Hepatocyte (in vitro differentiated cells): ENCODE results near the gene TPD52L3.

ENCODE experiments used
- EZH2 ChIP-seq: fragments of 200-600 bp; sonication (generic); IDR thresholded peaks from 2 replicates; pipeline ENCODE4 v1.6.1; 2016; ENCODE audit warnings: antibody characterized with exemption, mild to moderate bottlenecking, borderline replicate concordance
- TF ChIP-seq, protein P1 (sequence below): fragments of 200-600 bp; sonication (generic); IDR thresholded peaks from 2 replicates; pipeline ENCODE4 v1.5.1; 2016; ENCODE audit warnings: antibody characterized with exemption, mild to moderate bottlenecking; ENCODE audit not compliant: poor library complexity

DNA sequence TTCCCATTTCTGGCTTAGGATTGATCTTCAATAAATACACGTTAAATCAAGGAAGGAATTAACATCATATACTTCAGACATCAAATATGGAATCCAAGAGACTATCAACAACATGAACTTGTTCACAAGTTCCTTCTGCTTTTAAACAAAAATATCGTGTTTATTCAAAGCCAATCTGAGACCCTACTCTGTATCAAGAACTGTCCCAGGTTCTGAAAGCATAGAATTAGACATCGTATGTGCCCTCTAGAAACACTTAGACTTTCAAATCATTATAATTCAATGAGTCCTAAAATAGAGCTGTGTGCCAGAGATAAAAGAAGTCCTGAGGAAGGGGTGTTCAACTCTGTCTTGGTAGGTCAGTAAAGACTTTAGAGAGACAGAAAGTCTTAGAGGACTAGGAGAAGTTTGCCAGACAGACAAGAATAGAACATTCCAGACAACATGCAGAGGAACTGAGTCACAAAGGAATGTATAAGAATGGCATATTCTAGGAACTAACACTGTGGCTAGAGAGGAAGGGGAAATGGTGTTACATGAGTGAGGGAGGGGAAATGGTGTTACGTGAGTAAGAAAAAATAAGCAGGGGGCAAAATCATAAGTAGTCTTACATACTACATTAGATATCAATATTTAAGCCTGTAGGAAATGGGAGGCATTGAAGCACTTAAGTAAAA, 2.9 kb downstream of the TPD52L3 start:
- TF ChIP-seq, protein P1, sequence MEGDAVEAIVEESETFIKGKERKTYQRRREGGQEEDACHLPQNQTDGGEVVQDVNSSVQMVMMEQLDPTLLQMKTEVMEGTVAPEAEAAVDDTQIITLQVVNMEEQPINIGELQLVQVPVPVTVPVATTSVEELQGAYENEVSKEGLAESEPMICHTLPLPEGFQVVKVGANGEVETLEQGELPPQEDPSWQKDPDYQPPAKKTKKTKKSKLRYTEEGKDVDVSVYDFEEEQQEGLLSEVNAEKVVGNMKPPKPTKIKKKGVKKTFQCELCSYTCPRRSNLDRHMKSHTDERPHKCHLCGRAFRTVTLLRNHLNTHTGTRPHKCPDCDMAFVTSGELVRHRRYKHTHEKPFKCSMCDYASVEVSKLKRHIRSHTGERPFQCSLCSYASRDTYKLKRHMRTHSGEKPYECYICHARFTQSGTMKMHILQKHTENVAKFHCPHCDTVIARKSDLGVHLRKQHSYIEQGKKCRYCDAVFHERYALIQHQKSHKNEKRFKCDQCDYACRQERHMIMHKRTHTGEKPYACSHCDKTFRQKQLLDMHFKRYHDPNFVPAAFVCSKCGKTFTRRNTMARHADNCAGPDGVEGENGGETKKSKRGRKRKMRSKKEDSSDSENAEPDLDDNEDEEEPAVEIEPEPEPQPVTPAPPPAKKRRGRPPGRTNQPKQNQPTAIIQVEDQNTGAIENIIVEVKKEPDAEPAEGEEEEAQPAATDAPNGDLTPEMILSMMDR = no peak
- no peak for TF ChIP-seq EZH2
